ENCODE data around the gene ARL6IP4.
"Not testable (repeated sequence)": the region's sequence is repeated elsewhere in the genome, so short reads cannot be mapped to it uniquely, and the experiment has no call there.

Gene ARL6IP4

DNA sequence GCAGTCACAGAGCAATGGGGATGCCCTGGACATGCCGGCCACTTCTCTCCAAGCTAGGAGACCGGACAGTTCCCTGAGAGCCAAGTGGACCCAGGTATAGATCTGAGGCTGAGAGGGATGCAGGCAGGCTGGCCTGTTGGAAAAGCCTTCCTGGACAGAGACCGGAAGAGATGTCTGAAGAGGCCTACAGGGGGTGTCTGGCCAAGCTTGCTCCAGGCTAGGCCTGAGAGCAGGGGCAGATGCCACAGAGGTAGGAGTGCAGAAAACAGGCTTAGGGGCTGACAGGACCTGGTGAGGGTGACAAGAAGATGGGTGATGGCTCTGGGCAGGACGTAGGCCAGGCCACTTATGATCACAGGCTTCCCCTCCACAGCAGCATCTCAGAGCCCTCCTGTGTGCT is 30.2 kb downstream of the ARL6IP4 start:
- Histone ChIP-seq H2AFZ (ENCODE audit: low read length) (no peak overlapping the region), H3K4me2 (ENCODE audit: low read depth, low read length) (no peak overlapping the region), H3K79me2 (ENCODE audit: low read length) (no peaks in the 10 kb centered on the region), H3K4me1 (ENCODE audit: low read length) (no peaks in the 10 kb centered on the region), H3K27me3 (replicated peaks; ENCODE audit: insufficient read depth, low read length) (no peaks in the 10 kb centered on the region), H3K4me3 (ENCODE audit: low read length) (no peak overlapping the region), H3K9me3 (replicated peaks; ENCODE audit: insufficient read depth, low read length) (no peaks in the 10 kb centered on the region), H3K9me2 (replicated peaks; ENCODE audit: insufficient read depth, low read length) (no peaks in the 10 kb centered on the region), H4K20me1 (ENCODE audit: insufficient read depth, low read length) (no peaks in the 10 kb centered on the region), H3K36me3 (replicated peaks; ENCODE audit: insufficient read depth, low read length) (no peaks in the 10 kb centered on the region), H3K9ac (ENCODE audit: low read length) (no peak overlapping the region), H3F3A (ENCODE audit: insufficient read depth, low read length) (no peaks in the 10 kb centered on the region), H3K27ac (ENCODE audit: low read length) (no peak overlapping the region)
- no peak for DNase-seq
- TF ChIP-seq, protein P1, sequence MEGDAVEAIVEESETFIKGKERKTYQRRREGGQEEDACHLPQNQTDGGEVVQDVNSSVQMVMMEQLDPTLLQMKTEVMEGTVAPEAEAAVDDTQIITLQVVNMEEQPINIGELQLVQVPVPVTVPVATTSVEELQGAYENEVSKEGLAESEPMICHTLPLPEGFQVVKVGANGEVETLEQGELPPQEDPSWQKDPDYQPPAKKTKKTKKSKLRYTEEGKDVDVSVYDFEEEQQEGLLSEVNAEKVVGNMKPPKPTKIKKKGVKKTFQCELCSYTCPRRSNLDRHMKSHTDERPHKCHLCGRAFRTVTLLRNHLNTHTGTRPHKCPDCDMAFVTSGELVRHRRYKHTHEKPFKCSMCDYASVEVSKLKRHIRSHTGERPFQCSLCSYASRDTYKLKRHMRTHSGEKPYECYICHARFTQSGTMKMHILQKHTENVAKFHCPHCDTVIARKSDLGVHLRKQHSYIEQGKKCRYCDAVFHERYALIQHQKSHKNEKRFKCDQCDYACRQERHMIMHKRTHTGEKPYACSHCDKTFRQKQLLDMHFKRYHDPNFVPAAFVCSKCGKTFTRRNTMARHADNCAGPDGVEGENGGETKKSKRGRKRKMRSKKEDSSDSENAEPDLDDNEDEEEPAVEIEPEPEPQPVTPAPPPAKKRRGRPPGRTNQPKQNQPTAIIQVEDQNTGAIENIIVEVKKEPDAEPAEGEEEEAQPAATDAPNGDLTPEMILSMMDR (IDR thresholded peaks at IDR 0.05; ENCODE audit: low read length) = no peak
- TF ChIP-seq EZH2 (optimal IDR thresholded peaks at IDR 0.05; ENCODE audit: low read depth, low read length) (no peak), EZH2phosphoT487 (IDR thresholded peaks at IDR 0.05; ENCODE audit: low read length) (no peak)

GRCh38 chr12:123011701-123012100 is 31.2 kb downstream of the ARL6IP4 start:
- Histone ChIP-seq H3K9ac (ENCODE audit: low read length) (no peak overlapping the region), H3K27ac (ENCODE audit: low read length) (no peak overlapping the region), H3K36me3 (replicated peaks; ENCODE audit: insufficient read depth, low read length) (no peaks in the 10 kb centered on the region), H3K4me3 (ENCODE audit: low read length) (no peak overlapping the region), H3K4me2 (ENCODE audit: low read depth, low read length) (no peak overlapping the region), H3F3A (ENCODE audit: insufficient read depth, low read length) (no peaks in the 10 kb centered on the region), H3K4me1 (ENCODE audit: low read length) (no peaks in the 10 kb centered on the region), H3K27me3 (replicated peaks; ENCODE audit: insufficient read depth, low read length) (no peaks in the 10 kb centered on the region), H3K9me3 (replicated peaks; ENCODE audit: insufficient read depth, low read length) (no peaks in the 10 kb centered on the region), H4K20me1 (ENCODE audit: insufficient read depth, low read length) (no peaks in the 10 kb centered on the region), H2AFZ (ENCODE audit: low read length) (no peak overlapping the region), H3K9me2 (replicated peaks; ENCODE audit: insufficient read depth, low read length) (no peaks in the 10 kb centered on the region), H3K79me2 (ENCODE audit: low read length) (no peaks in the 10 kb centered on the region)
- TF ChIP-seq, protein P1 (IDR thresholded peaks at IDR 0.05; ENCODE audit: low read length) = no peak
- TF ChIP-seq EZH2 (optimal IDR thresholded peaks at IDR 0.05; ENCODE audit: low read depth, low read length) (no peak), EZH2phosphoT487 (IDR thresholded peaks at IDR 0.05; ENCODE audit: low read length) (no peak)
- DNase-seq = no peak

GRCh38 chr12:123013185-123014095 is 33.0 kb downstream of the ARL6IP4 start:
- Histone ChIP-seq H3K9me2 (replicated peaks; ENCODE audit: insufficient read depth, low read length) (no peaks in the 10 kb centered on the region), H3K27me3 (replicated peaks; ENCODE audit: insufficient read depth, low read length) (no peaks in the 10 kb centered on the region), H3K36me3 (replicated peaks; ENCODE audit: insufficient read depth, low read length) (no peaks in the 10 kb centered on the region), H2AFZ (ENCODE audit: low read length) (no peak overlapping the region), H3K4me1 (ENCODE audit: low read length) (no peaks in the 10 kb centered on the region), H3K27ac (ENCODE audit: low read length) (no peak overlapping the region), H3K4me2 (ENCODE audit: low read depth, low read length) (no peak overlapping the region), H3K79me2 (ENCODE audit: low read length) (no peaks in the 10 kb centered on the region), H3K9ac (ENCODE audit: low read length) (no peak overlapping the region), H3F3A (ENCODE audit: insufficient read depth, low read length) (no peaks in the 10 kb centered on the region), H3K4me3 (ENCODE audit: low read length) (no peak overlapping the region), H3K9me3 (replicated peaks; ENCODE audit: insufficient read depth, low read length) (no peaks in the 10 kb centered on the region), H4K20me1 (ENCODE audit: insufficient read depth, low read length) (no peaks in the 10 kb centered on the region)
- DNase-seq = no peak
- TF ChIP-seq EZH2 (optimal IDR thresholded peaks at IDR 0.05; ENCODE audit: low read depth, low read length) = no peak
- TF ChIP-seq, protein P1 (IDR thresholded peaks at IDR 0.05; ENCODE audit: low read length) = no peak

DNA sequence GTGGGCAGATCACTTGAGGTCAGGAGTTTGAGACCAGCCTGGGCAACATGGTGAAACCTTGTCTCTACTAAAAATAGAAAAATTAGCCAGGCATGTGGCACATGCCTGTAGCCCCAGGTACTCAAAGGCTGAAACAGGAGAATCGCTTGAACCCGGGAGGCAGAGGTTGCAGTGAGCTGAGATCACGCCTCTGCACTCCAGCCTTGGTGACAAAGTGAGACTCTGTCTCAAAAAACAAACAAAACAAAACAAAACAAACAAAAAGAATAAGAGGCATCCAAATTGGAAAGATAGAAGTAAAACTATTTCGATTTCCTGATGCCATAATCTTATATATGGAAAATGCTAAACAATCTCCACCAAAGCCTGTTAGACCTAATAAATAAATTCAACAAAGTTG is 34.0 kb downstream of the ARL6IP4 start:
- H3K4me1 ChIP-seq (ENCODE audit: low read length); H3K36me3 ChIP-seq (replicated peaks; ENCODE audit: insufficient read depth, low read length); H3K9me3 ChIP-seq (replicated peaks; ENCODE audit: insufficient read depth, low read length); H3K9me2 ChIP-seq (replicated peaks; ENCODE audit: insufficient read depth, low read length); H3K79me2 ChIP-seq (ENCODE audit: low read length); DNase-seq; H3K4me3 ChIP-seq (ENCODE audit: low read length); H3K27ac ChIP-seq (ENCODE audit: low read length); H3K27me3 ChIP-seq (replicated peaks; ENCODE audit: insufficient read depth, low read length); H3K9ac ChIP-seq (ENCODE audit: low read length); H3F3A ChIP-seq (ENCODE audit: insufficient read depth, low read length); H4K20me1 ChIP-seq (ENCODE audit: insufficient read depth, low read length); H3K4me2 ChIP-seq (ENCODE audit: low read depth, low read length); H2AFZ ChIP-seq (ENCODE audit: low read length): not testable (repeated sequence)

Measured in MM.1S (cell line).